C1 segment of cervical spinal cord (tissue), 14 donors: ENCODE data around the gene DNAJC18.
A peak's percentile ranks its signal among the peaks of the same experiment; 100 is the strongest.
"Not testable (repeated sequence)": the region's sequence is repeated elsewhere in the genome, so short reads cannot be mapped to it uniquely, and the experiment has no call there.

Source experiments
- DNase-seq, 14 donors: peaks; one replicate each; lab custom pipeline; 2025; lab: John Stamatoyannopoulos, UW

The DNAJC18 gene

GRCh38 chr5:139461176-139461575, 21.9 kb upstream of the DNAJC18 start:
- no peak for DNase-seq

- no peak for DNase-seq
These were observed 21.1 kb upstream of the DNAJC18 start for GRCh38 chr5:139460455-139460854.

- no peak for DNase-seq
These were observed 20.2 kb upstream of the DNAJC18 start for GRCh38 chr5:139459451-139459934.

GRCh38 chr5:139458580-139459407, 19.5 kb upstream of the DNAJC18 start:
- DNase-seq = no peak

GRCh38 chr5:139457653-139458306, 18.5 kb upstream of the DNAJC18 start:
- DNase-seq = no peak

- DNase-seq = no peak
These were observed 17.9 kb upstream of the DNAJC18 start for GRCh38 chr5:139457241-139457640.

GRCh38 chr5:139456776-139457175, 17.5 kb upstream of the DNAJC18 start:
- DNase-seq = peak in 1 of 14 donors; percentile 31

GRCh38 chr5:139454568-139455290, 15.4 kb upstream of the DNAJC18 start:
- DNase-seq = no peak

GRCh38 chr5:139453683-139454567, 14.6 kb upstream of the DNAJC18 start:
- DNase-seq = no peak

GRCh38 chr5:139451878-139452660, 12.7 kb upstream of the DNAJC18 start:
- DNase-seq = no peak

GRCh38 chr5:139451176-139451575, 11.9 kb upstream of the DNAJC18 start:
- DNase-seq = no peak

GRCh38 chr5:139446956-139447779, 7.8 kb upstream of the DNAJC18 start:
- no peak for DNase-seq

GRCh38 chr5:139445325-139446170, 6.2 kb upstream of the DNAJC18 start:
- DNase-seq = no peak

GRCh38 chr5:139443831-139444453, 4.6 kb upstream of the DNAJC18 start:
- DNase-seq = no peak

- not testable (repeated sequence) for DNase-seq
These were observed 1.1 kb upstream of the DNAJC18 start for GRCh38 chr5:139440416-139440815.

GRCh38 chr5:139438707-139439012, 665 bp downstream of the DNAJC18 start:
- peak in 1 of 14 donors; percentile 35 for DNase-seq

GRCh38 chr5:139435676-139436075, 3.6 kb downstream of the DNAJC18 start:
- no peak for DNase-seq

GRCh38 chr5:139431706-139432105, 7.6 kb downstream of the DNAJC18 start:
- no peak for DNase-seq
